ENCODE results near the gene CCNL2. TPM values are rescaled to one million over a fixed set of nuclear protein-coding genes. Genes with fewer than 3 reads are reported as not detected.

CCNL2 gene
- total and polyA plus RNA-seq, 4 donors: 148 to 303 (median 196) TPM

DNA sequence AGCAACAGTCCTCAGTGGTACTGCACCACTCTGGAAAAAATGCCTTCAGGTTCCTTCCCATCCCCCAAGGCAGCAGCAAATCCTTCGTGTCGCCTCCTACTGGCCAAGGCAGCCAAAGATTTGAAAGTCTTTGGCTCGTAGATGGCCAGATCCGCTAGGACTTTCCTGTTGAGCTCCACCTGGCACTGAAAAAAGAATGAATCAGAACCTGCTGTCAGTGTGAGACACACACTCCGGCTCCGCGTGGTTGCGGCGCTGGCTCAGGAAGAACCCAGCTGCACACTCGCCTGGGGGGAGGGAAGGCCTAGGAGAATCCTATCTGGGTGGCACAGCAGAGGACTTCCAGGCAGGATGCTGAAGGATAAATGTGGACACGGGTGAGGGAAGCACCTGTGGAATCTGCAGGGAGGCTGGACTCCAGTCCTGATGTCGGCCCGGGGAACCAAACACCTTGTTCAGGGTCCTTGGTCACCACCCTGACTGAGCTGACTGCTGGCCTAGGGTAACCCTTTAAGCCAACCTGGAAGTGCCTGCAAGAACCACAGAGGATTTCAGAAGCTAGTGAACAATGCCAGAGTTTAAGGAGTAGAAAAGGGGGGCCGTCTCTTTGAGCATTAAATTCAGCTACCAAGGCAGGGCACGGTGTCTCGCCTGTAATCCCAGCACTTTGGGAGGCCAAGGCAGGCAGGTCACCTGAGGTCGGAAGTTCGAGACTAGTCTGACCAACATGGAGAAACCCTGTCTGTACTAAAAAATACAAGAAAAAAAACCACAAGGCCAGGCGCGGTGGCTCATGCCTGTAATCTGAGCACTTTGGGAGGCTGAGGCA lies 3.2 kb upstream of the CCNL2 start:
- Histone ChIP-seq H3K9me3 (ENCODE audit: control insufficient read depth, insufficient read depth, low read length) (no peaks in the 10 kb centered on the region), H3K27ac (ENCODE audit: low read depth, low read length) (no peak overlapping the region), H3K27me3 (ENCODE audit: control insufficient read depth, insufficient read depth, low read length) (no peaks in the 10 kb centered on the region), H3K4me1 (ENCODE audit: control insufficient read depth, insufficient read depth, low read length) (peaks cover 51% of the 10 kb centered on the region), H3K36me3 (ENCODE audit: control insufficient read depth, insufficient read depth, low read length) (peaks cover 75% of the 10 kb centered on the region), H3K4me3 (ENCODE audit: low read depth, low read length) (no peak overlapping the region)
- no peak for DNase-seq (ENCODE audit: low read depth in 4 of 6, low spot score in 6 of 6)
- WGBS (ENCODE audit: insufficient coverage): 79% methylated on average over 18 of the region's 20 CpGs

DNA sequence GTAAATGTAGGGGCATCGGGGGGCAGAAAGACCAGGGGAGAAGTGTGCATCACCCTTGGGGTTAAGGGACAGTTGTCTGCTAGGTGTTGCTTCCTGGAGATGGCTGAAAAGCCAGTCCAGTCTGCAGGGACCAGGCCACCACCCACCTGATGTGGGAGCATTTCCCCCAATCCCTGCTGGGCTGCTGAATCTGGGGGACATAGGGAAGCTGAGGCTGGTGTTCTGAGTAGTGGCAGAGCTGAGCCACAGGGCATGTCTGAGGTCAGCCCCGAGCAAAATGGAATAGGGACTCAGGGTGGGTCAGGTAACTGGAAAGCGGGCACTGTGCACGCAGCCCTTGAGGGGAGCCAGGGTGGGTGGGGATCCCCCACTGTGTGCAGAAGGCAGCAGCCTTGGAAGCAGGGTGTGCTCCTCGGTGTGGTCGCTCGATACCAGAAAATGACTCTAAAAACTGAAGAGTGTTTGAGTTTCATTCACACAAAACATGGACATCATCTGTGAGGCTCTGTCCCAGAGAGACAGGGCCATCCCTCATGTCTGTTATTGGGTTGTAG lies 2.4 kb upstream of the CCNL2 start:
- H3K36me3 ChIP-seq (ENCODE audit: control insufficient read depth, insufficient read depth, low read length): peaks cover 79% of the 10 kb centered on the region
- H3K27me3 ChIP-seq (ENCODE audit: control insufficient read depth, insufficient read depth, low read length): no peaks in the 10 kb centered on the region
- no peak overlapping the region for H3K4me3 ChIP-seq (ENCODE audit: low read depth, low read length)
- no peak for DNase-seq (ENCODE audit: low read depth in 4 of 6, low spot score in 6 of 6)
- no peaks in the 10 kb centered on the region for H3K9me3 ChIP-seq (ENCODE audit: control insufficient read depth, insufficient read depth, low read length)
- H3K4me1 ChIP-seq (ENCODE audit: control insufficient read depth, insufficient read depth, low read length): peaks cover 52% of the 10 kb centered on the region
- WGBS (ENCODE audit: insufficient coverage): 93% methylated on average over 3 of the region's 7 CpGs
- H3K27ac ChIP-seq (ENCODE audit: low read depth, low read length): no peak overlapping the region

DNA sequence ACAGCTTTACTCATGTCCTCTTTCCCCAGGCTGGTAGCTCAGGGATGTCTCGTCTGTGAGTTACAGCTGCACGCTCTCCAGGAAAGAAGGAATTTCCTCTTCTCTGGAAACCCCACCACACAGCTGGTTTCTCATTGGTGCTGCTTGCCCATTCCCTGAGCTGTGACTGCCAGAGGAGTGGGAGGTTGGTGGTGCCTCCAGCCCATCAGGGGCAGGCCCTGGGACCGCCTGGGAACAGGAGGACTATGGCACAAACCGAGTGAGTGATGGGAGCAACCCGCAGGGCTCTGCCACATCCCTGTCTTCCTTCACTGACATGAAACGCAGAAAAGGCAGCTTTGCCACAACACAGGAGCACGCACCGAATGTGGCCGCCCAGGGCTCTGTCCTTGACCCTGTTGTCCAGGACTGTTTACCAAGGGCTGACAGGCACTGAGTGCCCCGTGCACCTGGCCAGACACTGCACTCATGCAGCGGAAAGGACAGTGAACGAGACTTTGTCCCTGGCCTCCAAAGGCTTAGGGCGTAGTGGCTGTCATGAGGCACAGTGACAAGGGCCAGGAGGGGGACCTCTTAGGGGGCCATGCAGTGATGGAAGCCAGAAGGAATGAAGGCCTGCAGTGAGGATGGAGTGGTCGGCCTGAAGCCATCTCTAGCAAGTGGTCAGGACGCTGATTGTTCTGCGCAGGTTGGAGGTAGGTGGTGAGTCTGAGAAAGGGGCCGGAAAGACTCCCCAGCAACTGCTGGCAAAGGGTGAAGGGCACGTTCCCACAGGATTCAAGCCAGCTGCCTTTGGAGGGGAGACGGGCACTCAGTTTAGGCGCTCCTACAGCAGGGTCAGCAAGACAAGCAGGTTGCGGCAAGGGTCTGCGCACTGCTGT lies 1.7 kb upstream of the CCNL2 start:
- H3K4me1 ChIP-seq (ENCODE audit: control insufficient read depth, insufficient read depth, low read length): peaks cover 45% of the 10 kb centered on the region
- DNase-seq (ENCODE audit: low read depth in 4 of 6, low spot score in 6 of 6): no peak
- no peaks in the 10 kb centered on the region for H3K27me3 ChIP-seq (ENCODE audit: control insufficient read depth, insufficient read depth, low read length)
- peak overlapping the region; percentile 98 for H3K4me3 ChIP-seq (ENCODE audit: low read depth, low read length)
- no peak overlapping the region for H3K27ac ChIP-seq (ENCODE audit: low read depth, low read length)
- H3K9me3 ChIP-seq (ENCODE audit: control insufficient read depth, insufficient read depth, low read length): no peaks in the 10 kb centered on the region
- 91% methylated on average over 22 of the region's 22 CpGs for WGBS (ENCODE audit: insufficient coverage)
- H3K36me3 ChIP-seq (ENCODE audit: control insufficient read depth, insufficient read depth, low read length): peaks cover 79% of the 10 kb centered on the region

DNA sequence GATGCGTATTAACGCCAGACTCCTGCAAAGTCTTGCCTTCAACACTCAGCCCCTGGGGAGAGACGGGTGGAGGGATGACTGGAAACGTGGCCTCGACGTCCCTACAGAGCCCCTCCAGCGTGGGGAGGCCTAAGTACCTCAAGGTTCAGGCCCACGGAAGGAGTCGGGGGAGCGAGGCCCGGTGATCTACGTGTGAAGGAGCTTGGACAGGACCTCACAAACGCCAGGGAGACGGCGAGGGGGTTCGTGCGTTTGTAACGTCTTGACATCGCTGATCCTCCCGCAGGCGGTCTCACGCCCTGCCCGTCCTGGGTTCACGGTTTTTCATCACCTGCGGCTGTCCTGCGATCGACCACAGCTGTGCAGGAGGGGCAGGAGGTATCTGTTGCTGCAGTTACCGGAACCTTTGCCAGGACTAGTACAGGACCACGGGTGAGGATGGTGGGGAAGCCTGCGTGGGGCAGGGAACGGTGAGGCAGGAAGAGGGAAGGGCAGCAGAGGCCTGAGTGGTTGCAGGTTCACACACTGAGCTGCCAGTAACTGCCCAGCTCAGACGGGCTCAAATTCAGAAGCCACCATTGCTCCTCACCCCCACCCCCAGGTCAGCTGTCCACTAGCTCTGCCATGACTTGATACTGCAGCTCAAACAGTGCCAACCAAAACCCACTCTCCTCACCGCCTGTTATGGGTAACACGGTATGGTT lies 889 bp upstream of the CCNL2 start:
- no peak for DNase-seq (ENCODE audit: low read depth in 4 of 6, low spot score in 6 of 6)
- WGBS (ENCODE audit: insufficient coverage): 8% methylated on average over 30 of the region's 34 CpGs
- no peaks in the 10 kb centered on the region for H3K27me3 ChIP-seq (ENCODE audit: control insufficient read depth, insufficient read depth, low read length)
- peaks cover 38% of the 10 kb centered on the region for H3K4me1 ChIP-seq (ENCODE audit: control insufficient read depth, insufficient read depth, low read length)
- peak overlapping the region; percentile 64 for H3K27ac ChIP-seq (ENCODE audit: low read depth, low read length)
- no peaks in the 10 kb centered on the region for H3K9me3 ChIP-seq (ENCODE audit: control insufficient read depth, insufficient read depth, low read length)
- H3K36me3 ChIP-seq (ENCODE audit: control insufficient read depth, insufficient read depth, low read length): peaks cover 81% of the 10 kb centered on the region
- H3K4me3 ChIP-seq (ENCODE audit: low read depth, low read length): peak overlapping the region; percentile 98

DNA sequence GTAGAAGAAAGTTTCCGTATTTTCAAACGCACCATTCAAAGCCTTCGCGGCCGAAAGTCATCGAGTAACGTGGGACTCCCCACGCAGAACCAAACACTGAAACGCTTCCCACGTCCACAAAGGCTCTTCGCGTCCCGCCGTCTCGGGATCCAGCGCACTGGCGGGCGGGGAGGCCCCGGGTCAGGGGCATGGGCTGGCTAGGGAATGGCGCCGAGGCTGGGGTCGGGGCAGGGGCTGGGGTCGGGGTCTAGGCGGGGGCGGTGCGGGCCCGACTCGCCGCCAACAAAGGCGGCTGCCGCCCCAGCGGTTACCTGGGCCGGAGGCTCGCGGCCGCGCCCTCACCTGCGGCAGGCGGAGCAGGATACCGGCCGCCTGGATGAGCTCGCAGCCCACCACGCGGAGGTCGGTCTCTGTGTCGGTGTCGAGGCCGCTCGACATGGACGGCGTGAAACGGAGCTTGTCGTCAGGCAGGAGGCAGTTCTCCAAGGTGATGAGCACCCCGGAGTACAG lies 403 bp downstream of the CCNL2 start:
- no peak overlapping the region for H3K27ac ChIP-seq (ENCODE audit: low read depth, low read length)
- WGBS (ENCODE audit: insufficient coverage): under 1% methylated on average over 54 of the region's 54 CpGs
- no peaks in the 10 kb centered on the region for H3K27me3 ChIP-seq (ENCODE audit: control insufficient read depth, insufficient read depth, low read length)
- DNase-seq (ENCODE audit: low read depth in 4 of 6, low spot score in 6 of 6): no peak
- H3K4me3 ChIP-seq (ENCODE audit: low read depth, low read length): peak overlapping the region; percentile 88
- peaks cover 35% of the 10 kb centered on the region for H3K4me1 ChIP-seq (ENCODE audit: control insufficient read depth, insufficient read depth, low read length)
- H3K36me3 ChIP-seq (ENCODE audit: control insufficient read depth, insufficient read depth, low read length): peaks cover 79% of the 10 kb centered on the region
- no peaks in the 10 kb centered on the region for H3K9me3 ChIP-seq (ENCODE audit: control insufficient read depth, insufficient read depth, low read length)

DNA sequence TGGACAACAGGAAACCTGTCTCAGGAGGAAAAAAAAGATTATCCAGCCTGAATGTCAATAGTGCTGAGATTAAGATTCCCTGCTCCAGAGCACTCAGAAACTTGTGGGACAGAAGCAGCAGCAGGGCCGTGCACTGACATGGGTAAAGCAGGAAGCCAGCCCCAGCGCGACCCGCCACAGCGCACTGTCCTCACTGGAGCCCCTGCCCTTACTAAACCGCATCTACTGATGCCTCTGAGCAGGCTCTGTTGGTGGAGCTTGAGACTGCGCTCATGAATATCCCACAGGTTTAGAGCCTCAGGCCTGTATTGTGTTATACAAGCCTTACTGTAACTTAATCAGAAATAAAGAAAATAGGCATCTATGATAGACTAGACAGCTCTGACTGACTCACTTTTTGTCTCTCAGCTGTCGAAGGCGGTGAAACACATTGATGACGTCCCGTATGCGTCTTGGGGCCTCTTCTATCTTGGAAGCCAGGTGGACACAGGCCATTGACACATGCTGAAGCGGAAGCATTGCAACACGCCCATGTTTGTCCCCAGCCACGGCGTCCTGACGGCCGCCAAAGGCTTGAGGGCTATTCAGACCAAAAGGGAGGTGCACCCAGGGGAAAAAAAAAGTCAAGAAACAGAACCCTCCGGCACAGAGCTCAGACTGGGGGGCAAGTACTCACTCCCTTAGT lies 1.2 kb downstream of the CCNL2 start:
- no peak overlapping the region for H3K27ac ChIP-seq (ENCODE audit: low read depth, low read length)
- H3K36me3 ChIP-seq (ENCODE audit: control insufficient read depth, insufficient read depth, low read length): peaks cover 81% of the 10 kb centered on the region

DNA sequence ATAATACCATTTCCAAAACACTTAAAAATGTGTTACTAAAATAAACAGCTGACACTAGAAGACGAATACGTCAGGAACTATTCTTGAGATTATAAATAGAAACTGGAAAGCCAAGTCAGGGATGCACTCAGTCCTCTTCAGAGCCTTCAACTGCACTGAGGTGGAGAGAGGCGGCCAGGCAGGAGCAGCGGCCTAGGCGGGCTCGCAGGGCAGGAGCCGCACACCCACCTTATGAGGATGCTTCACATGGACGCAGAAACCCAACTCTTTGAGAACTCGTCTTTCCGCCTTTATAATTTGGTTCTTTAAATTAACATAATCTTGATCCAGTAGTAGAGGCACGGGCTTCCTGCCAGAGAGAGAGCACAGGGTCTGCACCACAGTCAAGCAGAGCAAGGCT lies 4.0 kb downstream of the CCNL2 start:
- Histone ChIP-seq H3K4me3 (ENCODE audit: low read depth, low read length) (no peak overlapping the region), H3K27me3 (ENCODE audit: control insufficient read depth, insufficient read depth, low read length) (no peaks in the 10 kb centered on the region), H3K27ac (ENCODE audit: low read depth, low read length) (no peak overlapping the region), H3K9me3 (ENCODE audit: control insufficient read depth, insufficient read depth, low read length) (no peaks in the 10 kb centered on the region), H3K4me1 (ENCODE audit: control insufficient read depth, insufficient read depth, low read length) (peaks cover 20% of the 10 kb centered on the region), H3K36me3 (ENCODE audit: control insufficient read depth, insufficient read depth, low read length) (peaks cover 82% of the 10 kb centered on the region)
- DNase-seq (ENCODE audit: low read depth in 4 of 6, low spot score in 6 of 6): no peak
- 95% methylated on average over 9 of the region's 11 CpGs for WGBS (ENCODE audit: insufficient coverage)

More for the DNA sequence above, 1.2 kb downstream of the CCNL2 start:
- 62% methylated on average over 18 of the region's 19 CpGs for WGBS (ENCODE audit: insufficient coverage)
- Histone ChIP-seq H3K4me3 (ENCODE audit: low read depth, low read length) (peak overlapping the region; percentile 88), H3K27me3 (ENCODE audit: control insufficient read depth, insufficient read depth, low read length) (no peaks in the 10 kb centered on the region), H3K4me1 (ENCODE audit: control insufficient read depth, insufficient read depth, low read length) (peaks cover 35% of the 10 kb centered on the region), H3K9me3 (ENCODE audit: control insufficient read depth, insufficient read depth, low read length) (no peaks in the 10 kb centered on the region)
- no peak for DNase-seq (ENCODE audit: low read depth in 4 of 6, low spot score in 6 of 6)

DNA sequence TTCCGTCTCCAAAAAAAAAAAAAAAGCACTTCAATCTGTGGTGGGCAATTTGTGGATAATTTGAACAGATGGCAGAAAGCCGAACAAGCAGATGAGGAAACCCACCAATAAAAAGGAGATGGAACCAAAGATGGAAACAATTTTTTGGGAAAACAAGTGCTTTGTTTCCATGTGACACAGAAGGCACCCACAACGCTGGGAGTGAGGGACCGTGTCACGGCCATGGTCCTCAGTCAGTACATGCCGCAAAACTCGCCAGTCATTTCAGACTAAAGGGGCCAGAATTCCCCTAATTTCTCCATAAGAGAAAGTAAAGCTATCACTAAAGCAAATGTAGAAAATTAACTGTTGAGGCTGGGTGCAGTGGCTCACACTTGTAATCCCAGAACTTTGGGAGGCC lies 5.0 kb downstream of the CCNL2 start:
- no peak for DNase-seq (ENCODE audit: low read depth in 4 of 6, low spot score in 6 of 6)
- WGBS (ENCODE audit: insufficient coverage): 96% methylated on average over 4 of the region's 7 CpGs
- H3K27me3 ChIP-seq (ENCODE audit: control insufficient read depth, insufficient read depth, low read length): no peaks in the 10 kb centered on the region
- H3K4me1 ChIP-seq (ENCODE audit: control insufficient read depth, insufficient read depth, low read length): peaks cover 15% of the 10 kb centered on the region
- H3K36me3 ChIP-seq (ENCODE audit: control insufficient read depth, insufficient read depth, low read length): peaks cover 88% of the 10 kb centered on the region
- H3K4me3 ChIP-seq (ENCODE audit: low read depth, low read length): no peak overlapping the region
- H3K27ac ChIP-seq (ENCODE audit: low read depth, low read length): no peak overlapping the region
- no peaks in the 10 kb centered on the region for H3K9me3 ChIP-seq (ENCODE audit: control insufficient read depth, insufficient read depth, low read length)
